OCI-LY3 (cell line): ENCODE data around the gene NDUFB3.

Source experiments
- CTCF ChIP-seq: fragments of 200-600, 300-600 bp; sonication (generic); IDR thresholded peaks from 2 replicates; pipeline ENCODE4 v1.5.1; 2014; ENCODE audit warnings: antibody characterized with exemption, low read length, low read depth
- EZH2phosphoT487 ChIP-seq: fragments of 200-600 bp; shearing (Covaris generic); IDR thresholded peaks from 2 replicates; pipeline ENCODE4 v1.6.1; 2018; ENCODE audit warnings: antibody characterized with exemption, mixed run types, low read depth

GRCh38 chr2:201118121-201118960 is 46.5 kb downstream of the NDUFB3 start:
- peak; percentile 68 for TF ChIP-seq CTCF
- TF ChIP-seq EZH2phosphoT487, result no peak
